GM19372 (cell line): ENCODE results near the gene PROC.

Source experiments
- ATAC-seq: cut with Tn5 transposase; IDR thresholded peaks from one replicate; pipeline ENCODE4 v1.9.1; 2021; ENCODE audit warnings: mild to moderate bottlenecking, low read depth, moderate library complexity; ENCODE audit not compliant: unreplicated experiment

Gene PROC

DNA sequence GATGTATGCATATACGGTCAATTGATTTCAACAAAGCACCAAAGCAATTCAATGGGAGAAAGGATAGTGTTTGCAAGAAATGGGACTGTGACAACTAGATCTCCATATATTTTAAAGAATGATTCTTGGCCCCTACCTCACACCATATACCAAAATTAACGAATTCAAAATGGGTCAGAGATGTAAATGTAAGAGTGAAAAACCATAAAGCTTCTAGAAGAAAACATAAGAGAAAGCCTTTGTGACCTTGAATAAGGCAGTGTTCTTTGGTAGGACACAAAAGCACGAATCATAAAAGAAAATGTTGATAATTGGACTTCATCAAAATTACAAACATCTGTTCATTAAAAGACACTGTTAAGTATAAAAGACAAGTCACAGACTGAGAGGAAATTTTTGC lies 5.0 kb upstream of the PROC start:
- no peak for ATAC-seq

GRCh38 chr2:127413782-127414637 lies 4.2 kb upstream of the PROC start:
- ATAC-seq, result no peak

GRCh38 chr2:127414638-127415592 lies 3.3 kb upstream of the PROC start:
- ATAC-seq, result no peak

DNA sequence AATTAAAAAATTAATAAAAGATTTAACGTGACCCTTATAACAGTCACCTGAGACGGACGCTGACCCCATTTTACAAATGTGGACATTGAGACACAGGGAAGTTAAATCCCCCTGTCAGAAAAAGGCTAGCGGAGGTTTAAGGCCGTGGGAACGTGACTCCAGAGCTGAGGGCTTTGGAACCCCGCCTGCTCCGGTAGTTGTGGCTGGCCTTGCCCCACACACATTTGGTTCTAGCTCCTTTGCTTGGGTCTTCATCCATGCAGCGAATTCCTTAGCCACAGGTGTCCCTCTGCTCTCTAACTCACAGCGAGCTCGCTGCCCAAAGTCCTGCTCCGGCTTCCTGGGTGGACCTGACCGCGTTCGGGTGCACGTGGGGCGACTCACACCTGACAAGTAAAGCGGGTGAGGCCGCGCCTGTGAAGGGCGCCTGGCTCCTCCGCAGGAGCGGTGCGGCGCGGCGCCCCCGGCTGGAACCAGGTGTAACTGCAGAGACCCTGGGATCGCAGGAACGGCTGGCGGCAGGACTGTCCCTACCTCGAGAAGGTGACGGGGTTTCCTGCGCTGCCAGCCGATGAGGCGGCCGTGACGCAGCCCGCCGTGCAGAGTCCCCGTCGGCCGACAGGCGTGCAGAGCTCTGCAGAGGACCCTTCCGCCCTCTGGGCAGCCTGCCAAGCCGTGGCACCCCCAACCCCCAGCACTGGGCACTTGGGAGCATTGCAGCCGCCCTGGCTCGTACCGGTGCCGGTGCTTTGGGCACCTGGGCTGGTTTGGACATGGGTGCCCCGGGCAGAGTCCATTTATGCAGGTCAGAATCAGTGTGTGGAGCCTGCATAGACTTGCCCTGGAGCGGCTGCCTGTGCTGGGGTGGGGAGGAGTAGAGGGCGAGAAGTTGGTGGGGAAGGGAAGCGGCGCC lies 2.4 kb upstream of the PROC start:
- ATAC-seq, result peak; percentile 61

DNA sequence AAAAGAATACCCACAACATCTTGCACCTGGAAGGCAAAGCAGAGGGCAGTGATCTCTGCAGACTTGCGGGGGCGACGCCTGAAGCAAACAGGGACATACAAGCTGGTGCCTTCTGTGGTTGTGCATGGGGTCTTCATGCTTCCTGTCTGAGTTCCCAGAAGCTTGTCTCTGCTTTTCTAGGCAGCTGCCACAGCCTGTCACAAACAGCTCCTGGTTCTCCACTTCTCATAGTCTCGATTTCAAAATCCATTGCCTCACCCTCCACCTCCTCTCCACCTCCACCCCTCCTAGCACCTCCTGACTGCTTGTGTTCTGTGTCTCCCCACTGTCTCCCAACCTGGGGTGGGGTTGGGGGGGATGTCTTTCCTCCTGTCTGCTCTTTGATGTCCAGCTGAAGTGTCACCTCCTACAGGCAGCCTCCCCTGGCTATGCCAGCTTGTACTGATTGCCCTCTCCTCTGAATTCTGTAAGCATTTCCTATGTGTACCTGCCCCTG lies 1.7 kb upstream of the PROC start:
- no peak for ATAC-seq

- ATAC-seq, result no peak
Observed at GRCh38 chr2:127417406-127417805, 821 bp upstream of the PROC start.

DNA sequence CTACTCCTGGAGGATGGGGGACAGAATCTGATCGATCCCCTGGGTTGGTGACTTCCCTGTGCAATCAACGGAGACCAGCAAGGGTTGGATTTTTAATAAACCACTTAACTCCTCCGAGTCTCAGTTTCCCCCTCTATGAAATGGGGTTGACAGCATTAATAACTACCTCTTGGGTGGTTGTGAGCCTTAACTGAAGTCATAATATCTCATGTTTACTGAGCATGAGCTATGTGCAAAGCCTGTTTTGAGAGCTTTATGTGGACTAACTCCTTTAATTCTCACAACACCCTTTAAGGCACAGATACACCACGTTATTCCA lies 844 bp downstream of the PROC start:
- no peak for ATAC-seq

- ATAC-seq, result no peak
Observed at GRCh38 chr2:127419448-127420038, 1.3 kb downstream of the PROC start.

DNA sequence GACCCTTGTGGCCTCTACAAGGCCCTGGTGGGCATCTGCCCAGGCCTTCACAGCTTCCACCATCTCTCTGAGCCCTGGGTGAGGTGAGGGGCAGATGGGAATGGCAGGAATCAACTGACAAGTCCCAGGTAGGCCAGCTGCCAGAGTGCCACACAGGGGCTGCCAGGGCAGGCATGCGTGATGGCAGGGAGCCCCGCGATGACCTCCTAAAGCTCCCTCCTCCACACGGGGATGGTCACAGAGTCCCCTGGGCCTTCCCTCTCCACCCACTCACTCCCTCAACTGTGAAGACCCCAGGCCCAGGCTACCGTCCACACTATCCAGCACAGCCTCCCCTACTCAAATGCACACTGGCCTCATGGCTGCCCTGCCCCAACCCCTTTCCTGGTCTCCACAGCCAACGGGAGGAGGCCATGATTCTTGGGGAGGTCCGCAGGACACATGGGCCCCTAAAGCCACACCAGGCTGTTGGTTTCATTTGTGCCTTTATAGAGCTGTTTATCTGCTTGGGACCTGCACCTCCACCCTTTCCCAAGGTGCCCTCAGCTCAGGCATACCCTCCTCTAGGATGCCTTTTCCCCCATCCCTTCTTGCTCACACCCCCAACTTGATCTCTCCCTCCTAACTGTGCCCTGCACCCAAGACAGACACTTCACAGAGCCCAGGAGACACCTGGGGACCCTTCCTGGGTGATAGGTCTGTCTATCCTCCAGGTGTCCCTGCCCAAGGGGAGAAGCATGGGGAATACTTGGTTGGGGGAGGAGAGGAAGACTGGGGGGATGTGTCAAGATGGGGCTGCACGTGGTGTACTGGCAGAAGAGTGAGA lies 2.0 kb downstream of the PROC start:
- ATAC-seq, result no peak

GRCh38 chr2:127421116-127421800 lies 3.0 kb downstream of the PROC start:
- no peak for ATAC-seq

GRCh38 chr2:127421871-127422558 lies 3.8 kb downstream of the PROC start:
- no peak for ATAC-seq

- no peak for ATAC-seq
Observed at GRCh38 chr2:127422559-127423477, 4.6 kb downstream of the PROC start.

- ATAC-seq, result no peak
Observed at GRCh38 chr2:127423478-127423843, 5.2 kb downstream of the PROC start.

DNA sequence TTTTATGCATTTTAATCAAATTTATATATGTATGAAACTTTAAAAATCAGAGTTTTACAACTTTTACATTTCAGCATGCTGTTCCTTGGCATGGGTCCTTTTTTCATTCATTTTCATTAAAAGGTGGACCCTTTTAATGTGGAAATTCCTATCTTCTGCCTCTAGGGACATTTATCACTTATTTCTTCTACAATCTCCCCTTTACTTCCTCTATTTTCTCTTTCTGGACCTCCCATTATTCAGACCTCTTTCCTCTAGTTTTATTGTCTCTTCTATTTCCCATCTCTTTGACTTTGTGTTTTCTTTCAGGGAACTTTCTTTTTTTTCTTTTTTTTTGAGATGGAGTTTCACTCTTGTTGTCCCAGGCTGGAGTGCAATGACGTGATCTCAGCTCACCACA lies 5.7 kb downstream of the PROC start:
- ATAC-seq, result no peak

GRCh38 chr2:127424598-127425520 lies 6.6 kb downstream of the PROC start:
- ATAC-seq, result no peak
